ENCODE results near the gene AADAC.

- no peak for TF ChIP-seq CTCF (IDR thresholded peaks at IDR 0.05; ENCODE audit: poor library complexity)
- TF ChIP-seq EZH2 (IDR thresholded peaks at IDR 0.05; ENCODE audit: borderline replicate concordance): no peak
- no peak for TF ChIP-seq EZH2phosphoT487 (IDR thresholded peaks at IDR 0.05; ENCODE audit: low read depth, severe bottlenecking, unreplicated experiment)
Observed at GRCh38 chr3:151792411-151792810, 21.5 kb upstream of the AADAC start.
